Type B pancreatic cell (in vitro differentiated cells): ENCODE results near the gene UGT2B28. TPM values are rescaled to one million over a fixed set of nuclear protein-coding genes. Genes with fewer than 3 reads are reported as not detected.
"Not testable (repeated sequence)": the region's sequence is repeated elsewhere in the genome, so short reads cannot be mapped to it uniquely, and the experiment has no call there.

Experiments
- DNase-seq: peaks from one replicate; pipeline ENCODE4 v3.0.0; 2021; ENCODE audit warnings: mixed read lengths; ENCODE audit not compliant: unreplicated experiment; ENCODE audit errors: extremely low spot score
- H3K27ac Mint-ChIP-seq: 2 replicates; pipeline ENCODE4 v1.8.0; 2021; ENCODE audit warnings: mild to moderate bottlenecking, mixed read lengths
- H3K27me3 Mint-ChIP-seq: 2 replicates; pipeline ENCODE4 v1.8.0; 2021; ENCODE audit warnings: mixed read lengths
- H3K36me3 Mint-ChIP-seq: 2 replicates; pipeline ENCODE4 v1.8.0; 2021; ENCODE audit warnings: mixed read lengths
- H3K4me1 Mint-ChIP-seq: one replicate; pipeline ENCODE4 v1.8.0; 2021; ENCODE audit warnings: mixed read lengths; ENCODE audit not compliant: unreplicated experiment
- H3K4me3 Mint-ChIP-seq: 2 replicates; pipeline ENCODE4 v1.8.0; 2021; ENCODE audit warnings: mild to moderate bottlenecking, mixed read lengths
- H3K9me3 Mint-ChIP-seq: 2 replicates; pipeline ENCODE4 v1.8.0; 2021; ENCODE audit warnings: mixed read lengths
- CTCF ChIP-seq: fragments of 200-600 bp; sonication (generic); conservative IDR thresholded peaks from 2 replicates; pipeline ENCODE4 v1.5.0; 2021; ENCODE audit warnings: antibody characterized with exemption, mild to moderate bottlenecking
- total RNA-seq: library from RNA; stranded (reverse); gene quantifications from 2 replicates; pipeline ENCODE4 v1.2.1, GENCODE V29; 2021; ENCODE audit warnings: low replicate concordance

UGT2B28 gene
- total RNA-seq, 1 donor from 2014 or later = not detected

DNA sequence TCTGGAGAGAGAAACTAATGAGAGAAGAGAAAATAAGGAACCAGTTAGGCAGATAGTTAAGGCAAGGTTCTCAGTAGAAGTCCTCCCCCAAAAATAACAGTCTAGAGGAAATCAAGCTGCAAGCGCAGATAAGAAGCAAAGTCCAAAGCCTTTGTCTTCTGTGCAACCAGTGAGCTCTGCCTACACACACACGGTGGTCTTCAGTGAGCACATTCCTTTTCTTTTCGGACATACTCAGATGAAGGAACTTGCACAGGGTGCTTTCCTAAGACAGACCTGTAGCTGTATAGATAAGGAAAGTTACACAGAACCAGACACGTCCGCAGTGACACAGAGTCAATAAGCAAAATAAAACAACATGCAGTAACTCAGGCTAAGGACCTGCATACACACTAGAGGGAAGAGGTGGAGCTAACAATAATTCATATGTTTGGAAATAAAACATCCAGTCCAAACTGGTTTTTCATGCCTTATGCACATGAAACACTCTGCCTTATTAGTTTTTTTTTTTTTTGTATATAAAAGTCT lies 29.3 kb downstream of the UGT2B28 start:
- H3K4me1 Mint-ChIP-seq, H3K4me3 Mint-ChIP-seq, H3K27ac Mint-ChIP-seq, H3K9me3 Mint-ChIP-seq, H3K36me3 Mint-ChIP-seq, DNase-seq, H3K27me3 Mint-ChIP-seq: not testable (repeated sequence)

DNA sequence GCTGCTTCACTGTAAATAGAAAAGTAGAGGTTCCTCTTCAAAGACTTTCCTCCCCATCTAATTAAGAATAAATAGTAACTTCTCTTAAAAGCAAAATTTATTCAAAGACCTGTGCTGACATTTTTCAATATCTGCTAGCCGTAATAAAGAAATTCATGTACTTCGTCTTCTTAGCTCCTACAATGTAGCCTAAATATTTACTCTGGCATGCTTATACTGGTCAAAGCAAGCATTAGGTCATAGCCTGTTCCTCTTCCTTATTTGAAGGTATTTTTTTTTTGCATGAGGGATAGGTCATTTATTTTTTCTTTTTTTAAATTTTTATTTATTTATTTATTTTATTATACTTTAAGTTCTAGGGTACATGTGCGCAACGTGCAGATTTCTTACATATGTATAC lies 30.0 kb downstream of the UGT2B28 start:
- H3K4me3 Mint-ChIP-seq, H3K4me1 Mint-ChIP-seq, DNase-seq, H3K9me3 Mint-ChIP-seq, H3K27me3 Mint-ChIP-seq, H3K27ac Mint-ChIP-seq, H3K36me3 Mint-ChIP-seq: not testable (repeated sequence)

- not testable (repeated sequence) for DNase-seq, H3K36me3 Mint-ChIP-seq, H3K4me1 Mint-ChIP-seq, H3K9me3 Mint-ChIP-seq, H3K27me3 Mint-ChIP-seq, H3K27ac Mint-ChIP-seq, H3K4me3 Mint-ChIP-seq
- peak; percentile 82 for TF ChIP-seq CTCF
Measured at GRCh38 chr4:69317669-69318298, 37.5 kb downstream of the UGT2B28 start.

GRCh38 chr4:69321153-69321729 lies 41.0 kb downstream of the UGT2B28 start:
- no peaks in the 10 kb centered on the region for H3K27me3 Mint-ChIP-seq
- DNase-seq = no peak
- no peaks in the 10 kb centered on the region for H3K36me3 Mint-ChIP-seq
- no peak for TF ChIP-seq CTCF
- no peak overlapping the region for H3K27ac Mint-ChIP-seq
- no peaks in the 10 kb centered on the region for H3K4me1 Mint-ChIP-seq
- H3K4me3 Mint-ChIP-seq = no peak overlapping the region
- no peaks in the 10 kb centered on the region for H3K9me3 Mint-ChIP-seq

GRCh38 chr4:69322055-69322454 lies 41.8 kb downstream of the UGT2B28 start:
- DNase-seq = no peak
- Mint-ChIP-seq H3K9me3 (no peaks in the 10 kb centered on the region), H3K27ac (no peak overlapping the region), H3K27me3 (no peaks in the 10 kb centered on the region), H3K4me1 (no peaks in the 10 kb centered on the region), H3K4me3 (no peak overlapping the region), H3K36me3 (no peaks in the 10 kb centered on the region)
- TF ChIP-seq CTCF = no peak

DNA sequence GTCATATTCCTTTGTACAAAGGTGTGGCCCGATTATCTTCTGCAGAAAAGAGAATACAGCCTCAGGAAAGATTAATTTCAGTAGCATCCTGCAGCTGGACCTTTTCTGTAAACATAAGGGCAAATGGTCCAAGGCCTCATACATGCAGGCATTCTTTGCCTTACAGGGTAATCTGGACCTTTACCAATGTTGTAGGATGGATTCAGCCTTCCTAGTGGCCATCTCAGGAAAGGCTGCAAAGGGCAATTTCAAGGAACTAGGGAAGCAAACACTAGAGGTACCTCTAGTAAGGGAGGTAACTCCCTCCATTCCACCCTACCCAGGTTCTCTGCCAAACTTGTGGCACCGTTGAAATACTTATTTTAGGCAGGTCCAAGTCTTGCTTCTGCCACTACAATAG lies 43.0 kb downstream of the UGT2B28 start:
- DNase-seq = no peak
- Mint-ChIP-seq H3K27me3 (no peaks in the 10 kb centered on the region), H3K36me3 (no peaks in the 10 kb centered on the region), H3K4me1 (no peaks in the 10 kb centered on the region), H3K4me3 (no peak overlapping the region), H3K9me3 (no peaks in the 10 kb centered on the region), H3K27ac (no peak overlapping the region)
- TF ChIP-seq CTCF = peak; percentile 16
